Measurements from ENCODE around the gene PGM3.
A peak's percentile ranks its signal among the peaks of the same experiment; 100 is the strongest.
"Not testable (repeated sequence)": the region's sequence is repeated elsewhere in the genome, so short reads cannot be mapped to it uniquely, and the experiment has no call there.

The PGM3 gene

GRCh38 chr6:83199863-83200225 is 6.8 kb upstream of the PGM3 start:
- Histone ChIP-seq H3K36me3 (ENCODE audit: control insufficient read depth, insufficient read depth, low read length) (no peaks in the 10 kb centered on the region; the same call in 1 of the 2 replicates), H3K4me3 (replicated peaks; ENCODE audit: low read depth, low read length) (no peak overlapping the region), H3K27me3 (replicated peaks; ENCODE audit: control insufficient read depth, insufficient read depth, low read length) (no peaks in the 10 kb centered on the region)
- DNase-seq (ENCODE audit: extremely low read depth, insufficient read length), result no peak
- TF ChIP-seq, protein P1, sequence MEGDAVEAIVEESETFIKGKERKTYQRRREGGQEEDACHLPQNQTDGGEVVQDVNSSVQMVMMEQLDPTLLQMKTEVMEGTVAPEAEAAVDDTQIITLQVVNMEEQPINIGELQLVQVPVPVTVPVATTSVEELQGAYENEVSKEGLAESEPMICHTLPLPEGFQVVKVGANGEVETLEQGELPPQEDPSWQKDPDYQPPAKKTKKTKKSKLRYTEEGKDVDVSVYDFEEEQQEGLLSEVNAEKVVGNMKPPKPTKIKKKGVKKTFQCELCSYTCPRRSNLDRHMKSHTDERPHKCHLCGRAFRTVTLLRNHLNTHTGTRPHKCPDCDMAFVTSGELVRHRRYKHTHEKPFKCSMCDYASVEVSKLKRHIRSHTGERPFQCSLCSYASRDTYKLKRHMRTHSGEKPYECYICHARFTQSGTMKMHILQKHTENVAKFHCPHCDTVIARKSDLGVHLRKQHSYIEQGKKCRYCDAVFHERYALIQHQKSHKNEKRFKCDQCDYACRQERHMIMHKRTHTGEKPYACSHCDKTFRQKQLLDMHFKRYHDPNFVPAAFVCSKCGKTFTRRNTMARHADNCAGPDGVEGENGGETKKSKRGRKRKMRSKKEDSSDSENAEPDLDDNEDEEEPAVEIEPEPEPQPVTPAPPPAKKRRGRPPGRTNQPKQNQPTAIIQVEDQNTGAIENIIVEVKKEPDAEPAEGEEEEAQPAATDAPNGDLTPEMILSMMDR (IDR thresholded peaks at IDR 0.05; ENCODE audit: insufficient read depth, low read length, poor library complexity, severe bottlenecking), result no peak

- Histone ChIP-seq H3K4me3 (replicated peaks; ENCODE audit: low read depth, low read length) (no peak overlapping the region), H3K36me3 (ENCODE audit: control insufficient read depth, insufficient read depth, low read length) (no peaks in the 10 kb centered on the region; the same call in 1 of the 2 replicates), H3K27me3 (replicated peaks; ENCODE audit: control insufficient read depth, insufficient read depth, low read length) (no peaks in the 10 kb centered on the region)
- TF ChIP-seq, protein P1 (IDR thresholded peaks at IDR 0.05; ENCODE audit: insufficient read depth, low read length, poor library complexity, severe bottlenecking), result no peak
- DNase-seq (ENCODE audit: extremely low read depth, insufficient read length), result no peak
These were observed 6.3 kb upstream of the PGM3 start for GRCh38 chr6:83199173-83199862.

DNA sequence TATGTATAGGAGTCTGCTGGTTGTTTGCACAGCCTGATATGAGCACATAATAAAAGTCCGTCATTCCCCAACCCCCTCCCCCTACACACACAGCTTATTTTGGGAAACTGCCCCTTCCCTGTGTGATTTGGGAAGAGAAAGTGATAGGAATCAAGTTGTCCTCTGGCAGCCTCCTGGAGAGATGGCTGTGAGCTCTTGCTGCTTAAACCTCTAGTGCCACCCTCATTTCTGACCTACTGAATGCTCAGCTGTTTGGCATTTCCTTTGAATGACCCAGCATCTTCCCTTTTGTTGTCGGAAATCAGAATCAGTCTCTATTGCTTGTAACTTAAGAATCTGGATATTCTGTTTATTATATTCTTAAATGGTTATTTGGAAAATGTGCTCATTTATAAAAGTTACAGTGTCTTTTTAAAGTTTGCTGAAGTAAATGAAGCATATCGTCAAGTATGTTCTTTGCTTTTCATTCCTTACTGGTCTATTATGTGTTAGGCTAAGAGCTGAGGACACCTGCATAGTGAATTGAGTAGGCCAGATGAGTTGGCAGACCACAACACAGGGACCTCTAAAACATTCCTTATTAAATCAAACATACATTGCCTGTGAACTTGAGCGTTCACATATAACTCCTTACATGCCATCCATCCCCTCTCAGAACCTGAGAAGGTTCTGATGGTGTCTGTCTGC is 5.6 kb upstream of the PGM3 start:
- Histone ChIP-seq H3K27me3 (replicated peaks; ENCODE audit: control insufficient read depth, insufficient read depth, low read length) (no peaks in the 10 kb centered on the region), H3K36me3 (ENCODE audit: control insufficient read depth, insufficient read depth, low read length) (no peaks in the 10 kb centered on the region; the same call in 1 of the 2 replicates), H3K4me3 (replicated peaks; ENCODE audit: low read depth, low read length) (no peak overlapping the region)
- no peak for DNase-seq (ENCODE audit: extremely low read depth, insufficient read length)
- TF ChIP-seq, protein P1 (IDR thresholded peaks at IDR 0.05; ENCODE audit: insufficient read depth, low read length, poor library complexity, severe bottlenecking), result no peak

GRCh38 chr6:83193747-83194566 is 892 bp upstream of the PGM3 start:
- peaks cover 3% of the 10 kb centered on the region; the same call in 1 of the 2 replicates for H3K36me3 ChIP-seq (ENCODE audit: control insufficient read depth, insufficient read depth, low read length)
- H3K4me3 ChIP-seq (replicated peaks; ENCODE audit: low read depth, low read length), result peak overlapping the region; percentile 93
- DNase-seq (ENCODE audit: extremely low read depth, insufficient read length), result peak; percentile 30
- no peaks in the 10 kb centered on the region for H3K27me3 ChIP-seq (replicated peaks; ENCODE audit: control insufficient read depth, insufficient read depth, low read length)
- TF ChIP-seq, protein P1 (IDR thresholded peaks at IDR 0.05; ENCODE audit: insufficient read depth, low read length, poor library complexity, severe bottlenecking), result no peak

DNA sequence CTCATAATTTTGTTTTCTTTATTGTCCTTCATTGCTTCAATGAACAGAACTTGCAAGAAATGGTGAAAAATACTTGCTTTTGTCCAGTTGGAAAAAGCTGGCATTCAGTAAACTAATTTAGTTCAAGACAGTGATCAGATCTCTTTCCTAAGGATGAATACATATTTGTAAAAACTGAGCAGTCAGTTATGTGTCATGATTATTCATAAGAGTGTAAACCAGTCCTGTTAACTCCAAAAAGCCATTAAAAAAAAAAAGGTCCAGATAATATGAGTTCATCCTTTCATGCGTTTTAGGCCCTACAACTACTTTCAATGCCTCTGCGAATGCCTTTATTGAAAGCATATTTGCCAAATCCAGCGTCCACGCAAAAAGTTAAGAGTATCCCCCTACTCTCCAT is 609 bp downstream of the PGM3 start:
- Histone ChIP-seq H3K27me3 (replicated peaks; ENCODE audit: control insufficient read depth, insufficient read depth, low read length) (no peaks in the 10 kb centered on the region), H3K4me3 (replicated peaks; ENCODE audit: low read depth, low read length) (peak overlapping the region; percentile 93), H3K36me3 (ENCODE audit: control insufficient read depth, insufficient read depth, low read length) (peaks cover 6% of the 10 kb centered on the region)
- DNase-seq (ENCODE audit: extremely low read depth, insufficient read length), result no peak
- TF ChIP-seq, protein P1 (IDR thresholded peaks at IDR 0.05; ENCODE audit: insufficient read depth, low read length, poor library complexity, severe bottlenecking), result no peak

GRCh38 chr6:83191974-83192373 is 1.1 kb downstream of the PGM3 start:
- not testable (repeated sequence) for DNase-seq (ENCODE audit: extremely low read depth, insufficient read length); H3K27me3 ChIP-seq (replicated peaks; ENCODE audit: control insufficient read depth, insufficient read depth, low read length); H3K36me3 ChIP-seq (ENCODE audit: control insufficient read depth, insufficient read depth, low read length)
- peak overlapping the region; percentile 93 for H3K4me3 ChIP-seq (replicated peaks; ENCODE audit: low read depth, low read length)
